ENCODE results near the gene SMURF1.
"Not testable (repeated sequence)": the region's sequence is repeated elsewhere in the genome, so short reads cannot be mapped to it uniquely, and the experiment has no call there.

SMURF1 gene

DNA sequence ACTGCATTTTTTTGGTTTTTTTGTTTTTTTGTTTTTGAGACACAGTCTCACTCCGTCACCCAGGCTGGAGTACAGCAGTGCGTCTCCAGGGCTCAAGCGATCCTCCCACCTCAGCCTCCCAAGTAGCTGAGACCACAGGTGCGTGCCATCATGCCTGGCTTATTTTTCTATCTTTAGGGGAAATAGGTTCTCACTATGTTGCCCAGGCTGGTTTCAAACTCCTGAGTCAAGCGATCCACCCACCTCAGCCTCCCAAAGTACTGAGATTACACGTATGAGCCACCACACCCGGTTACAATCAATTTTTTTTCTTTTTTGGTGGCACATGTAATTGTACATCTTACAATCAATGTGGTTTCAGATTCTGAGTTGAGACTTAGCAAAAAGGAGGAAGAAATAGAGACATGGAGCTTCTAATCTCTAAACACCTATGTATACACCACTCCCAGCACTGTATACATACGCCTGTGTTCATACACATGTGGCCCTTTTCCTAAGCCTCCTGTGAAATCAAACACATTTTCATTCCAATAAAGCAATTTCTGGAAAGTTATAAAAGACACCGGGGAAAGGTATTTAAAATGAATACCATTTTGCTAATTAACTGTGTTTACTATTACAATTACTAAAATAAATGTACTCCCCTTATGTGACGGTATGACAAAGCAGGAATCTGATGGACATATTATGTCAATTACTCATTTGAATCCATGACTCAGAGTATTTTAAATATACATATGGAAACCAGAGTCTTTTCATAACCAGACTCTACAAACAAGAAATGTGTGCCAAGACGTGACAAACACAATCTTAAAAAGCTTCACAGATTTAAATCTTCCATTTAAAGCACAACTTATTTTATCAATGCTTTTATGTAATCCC lies 40.9 kb downstream of the SMURF1 start:
- no peak overlapping the region for H3K4me3 ChIP-seq (ENCODE audit: low read length)
- TF ChIP-seq ZNF274 (IDR thresholded peaks at IDR 0.05; ENCODE audit: low read depth, low read length): no peak

- no peak for TF ChIP-seq ZNF274 (IDR thresholded peaks at IDR 0.05; ENCODE audit: low read depth, low read length)
- no peak overlapping the region for H3K4me3 ChIP-seq (ENCODE audit: low read length)
These were observed 41.5 kb downstream of the SMURF1 start for GRCh38 chr7:99102361-99102760.

GRCh38 chr7:99101516-99101915 lies 42.4 kb downstream of the SMURF1 start:
- H3K4me3 ChIP-seq (ENCODE audit: low read length): not testable (repeated sequence)

GRCh38 chr7:99099499-99100077 lies 44.3 kb downstream of the SMURF1 start:
- no peak for TF ChIP-seq ZNF274 (IDR thresholded peaks at IDR 0.05; ENCODE audit: low read depth, low read length)
- H3K4me3 ChIP-seq (ENCODE audit: low read length): no peak overlapping the region

GRCh38 chr7:99098824-99099498 lies 44.9 kb downstream of the SMURF1 start:
- TF ChIP-seq ZNF274 (IDR thresholded peaks at IDR 0.05; ENCODE audit: low read depth, low read length): no peak
- no peak overlapping the region for H3K4me3 ChIP-seq (ENCODE audit: low read length)

- TF ChIP-seq ZNF274 (IDR thresholded peaks at IDR 0.05; ENCODE audit: low read depth, low read length): no peak
- H3K4me3 ChIP-seq (ENCODE audit: low read length): no peak overlapping the region
These were observed 45.6 kb downstream of the SMURF1 start for GRCh38 chr7:99098286-99098823.

DNA sequence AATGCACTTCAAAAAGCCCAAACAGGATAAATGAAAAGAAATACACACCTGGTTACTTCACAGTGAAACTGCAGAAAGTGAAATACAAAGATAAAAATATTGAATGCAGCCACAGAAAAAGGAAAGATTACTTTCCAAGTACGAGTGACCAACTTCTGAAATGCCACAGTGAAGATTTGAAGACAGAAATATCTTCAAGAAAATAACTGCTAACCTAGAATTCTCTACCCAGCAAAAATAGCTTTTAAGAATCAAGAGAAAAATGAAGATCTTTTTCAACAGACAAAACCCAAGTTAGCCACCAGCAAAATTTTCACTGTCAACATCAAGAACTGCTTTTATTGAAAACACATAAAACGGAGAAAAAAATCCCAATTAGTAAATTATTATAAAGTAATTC lies 46.2 kb downstream of the SMURF1 start:
- H3K4me3 ChIP-seq (ENCODE audit: low read length): no peak overlapping the region

GRCh38 chr7:99096124-99096887 lies 47.6 kb downstream of the SMURF1 start:
- TF ChIP-seq ZNF274 (IDR thresholded peaks at IDR 0.05; ENCODE audit: low read depth, low read length): no peak
- no peak overlapping the region for H3K4me3 ChIP-seq (ENCODE audit: low read length)

More for the DNA sequence above, 46.2 kb downstream of the SMURF1 start:
- TF ChIP-seq ZNF274 (IDR thresholded peaks at IDR 0.05; ENCODE audit: low read depth, low read length): no peak

DNA sequence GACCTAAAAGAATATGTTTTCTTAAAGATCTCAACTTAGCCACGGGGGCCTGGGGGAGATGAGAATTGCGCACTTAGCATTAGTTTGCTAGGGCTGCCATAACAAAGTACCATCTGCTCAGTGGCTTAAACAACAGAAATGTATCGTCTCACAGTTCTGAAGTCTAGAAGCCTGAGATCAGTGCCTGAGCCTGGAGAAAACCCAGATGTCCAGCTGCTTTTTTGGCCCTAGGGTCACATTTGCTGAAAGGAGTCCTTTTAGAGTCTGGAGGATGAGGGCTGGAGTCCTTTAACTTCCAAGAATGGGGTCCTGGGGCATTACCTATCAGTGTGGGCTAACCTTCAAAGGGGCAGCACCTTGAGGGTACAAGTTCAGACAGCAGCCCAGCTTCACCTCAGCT lies 48.2 kb downstream of the SMURF1 start:
- no peak for TF ChIP-seq ZNF274 (IDR thresholded peaks at IDR 0.05; ENCODE audit: low read depth, low read length)
- H3K4me3 ChIP-seq (ENCODE audit: low read length): no peak overlapping the region

- H3K4me3 ChIP-seq (ENCODE audit: low read length): no peak overlapping the region
- no peak for TF ChIP-seq ZNF274 (IDR thresholded peaks at IDR 0.05; ENCODE audit: low read depth, low read length)
These were observed 49.5 kb downstream of the SMURF1 start for GRCh38 chr7:99094401-99094800.

GRCh38 chr7:99092064-99092720 lies 51.7 kb downstream of the SMURF1 start:
- TF ChIP-seq ZNF274 (IDR thresholded peaks at IDR 0.05; ENCODE audit: low read depth, low read length): no peak
- no peak overlapping the region for H3K4me3 ChIP-seq (ENCODE audit: low read length)

GRCh38 chr7:99090771-99091542 lies 53.0 kb downstream of the SMURF1 start:
- no peak overlapping the region for H3K4me3 ChIP-seq (ENCODE audit: low read length)
- no peak for TF ChIP-seq ZNF274 (IDR thresholded peaks at IDR 0.05; ENCODE audit: low read depth, low read length)
